ENCODE results near the gene SIGLEC12.

DNA sequence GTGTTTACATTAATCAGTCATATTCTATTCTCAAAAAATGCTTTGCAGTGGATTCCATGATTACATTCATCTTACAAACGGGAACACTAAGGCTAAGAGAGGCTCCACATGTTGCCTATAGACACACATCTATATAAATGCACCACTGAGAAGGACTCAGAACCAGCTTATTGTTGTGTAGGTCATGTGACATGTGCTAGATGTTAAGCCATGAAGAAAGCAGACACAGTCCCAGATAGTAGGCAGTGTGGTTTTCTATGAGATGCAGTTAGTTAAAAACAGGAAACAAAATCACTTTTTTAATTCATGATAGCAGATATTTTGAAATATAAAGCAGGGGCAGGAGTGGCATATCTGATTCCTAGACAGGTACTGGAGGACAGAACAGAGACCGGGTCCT, 19.1 kb upstream of the SIGLEC12 start:
- TF ChIP-seq, protein P1, sequence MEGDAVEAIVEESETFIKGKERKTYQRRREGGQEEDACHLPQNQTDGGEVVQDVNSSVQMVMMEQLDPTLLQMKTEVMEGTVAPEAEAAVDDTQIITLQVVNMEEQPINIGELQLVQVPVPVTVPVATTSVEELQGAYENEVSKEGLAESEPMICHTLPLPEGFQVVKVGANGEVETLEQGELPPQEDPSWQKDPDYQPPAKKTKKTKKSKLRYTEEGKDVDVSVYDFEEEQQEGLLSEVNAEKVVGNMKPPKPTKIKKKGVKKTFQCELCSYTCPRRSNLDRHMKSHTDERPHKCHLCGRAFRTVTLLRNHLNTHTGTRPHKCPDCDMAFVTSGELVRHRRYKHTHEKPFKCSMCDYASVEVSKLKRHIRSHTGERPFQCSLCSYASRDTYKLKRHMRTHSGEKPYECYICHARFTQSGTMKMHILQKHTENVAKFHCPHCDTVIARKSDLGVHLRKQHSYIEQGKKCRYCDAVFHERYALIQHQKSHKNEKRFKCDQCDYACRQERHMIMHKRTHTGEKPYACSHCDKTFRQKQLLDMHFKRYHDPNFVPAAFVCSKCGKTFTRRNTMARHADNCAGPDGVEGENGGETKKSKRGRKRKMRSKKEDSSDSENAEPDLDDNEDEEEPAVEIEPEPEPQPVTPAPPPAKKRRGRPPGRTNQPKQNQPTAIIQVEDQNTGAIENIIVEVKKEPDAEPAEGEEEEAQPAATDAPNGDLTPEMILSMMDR (IDR thresholded peaks at IDR 0.05), result no peak
- TF ChIP-seq POLR2A (IDR thresholded peaks at IDR 0.05), result no peak
